DOHH2 (cell line): Measurements from ENCODE around the gene TNFRSF12A.
A peak's percentile ranks its signal among the peaks of the same experiment; 100 is the strongest.
"Not testable (repeated sequence)": the region's sequence is repeated elsewhere in the genome, so short reads cannot be mapped to it uniquely, and the experiment has no call there.

Source experiments
- H3F3A ChIP-seq: fragments of 200-600 bp; sonication (generic), shearing (Covaris generic); 2 replicates; pipeline ENCODE4 v1.6.0; 2016; ENCODE audit warnings: antibody characterized with exemption, mild to moderate bottlenecking; ENCODE audit not compliant: control insufficient read depth, insufficient read depth
- H3K27ac ChIP-seq: fragments of 200-600 bp; sonication (generic); 2 replicates; pipeline ENCODE4 v1.5.1; 2014; ENCODE audit warnings: low read depth, mild to moderate bottlenecking, low read length, moderate library complexity
- H3K27me3 ChIP-seq: fragments of 200-600 bp; sonication (generic); 2 replicates; pipeline ENCODE4 v1.6.1; 2014; ENCODE audit warnings: mild to moderate bottlenecking, low read length, mixed read lengths; ENCODE audit not compliant: control insufficient read depth
- H3K36me3 ChIP-seq: fragments of 200-600 bp; sonication (generic); 2 replicates; pipeline ENCODE4 v1.6.1; 2014; ENCODE audit warnings: mild to moderate bottlenecking, low read length, moderate library complexity, mixed read lengths; ENCODE audit not compliant: control insufficient read depth
- H3K4me1 ChIP-seq: fragments of 200-600 bp; sonication (generic); 2 replicates; pipeline ENCODE4 v1.6.1; 2014; ENCODE audit warnings: mild to moderate bottlenecking, low read length, mixed read lengths; ENCODE audit not compliant: control insufficient read depth
- H3K4me2 ChIP-seq: fragments of 200-600 bp; sonication (generic); 2 replicates; pipeline ENCODE4 v1.6.0; 2014; ENCODE audit warnings: mild to moderate bottlenecking, low read length, moderate library complexity
- H3K4me3 ChIP-seq: fragments of 200-600 bp; sonication (generic); 2 replicates; pipeline ENCODE4 v1.5.1; 2014; ENCODE audit warnings: mild to moderate bottlenecking, low read length, mixed read lengths
- H3K79me2 ChIP-seq: fragments of 200-600 bp; sonication (generic); 2 replicates; pipeline ENCODE4 v1.6.1; 2014; ENCODE audit warnings: mild to moderate bottlenecking, low read length, mixed read lengths; ENCODE audit not compliant: control insufficient read depth
- H3K9me2 ChIP-seq: fragments of 200-600 bp; sonication (generic); replicated peaks from 2 replicates; pipeline ENCODE4 v1.6.1; 2014; ENCODE audit warnings: mild to moderate bottlenecking, low read length, mixed read lengths; ENCODE audit not compliant: control insufficient read depth
- H3K9me3 ChIP-seq: fragments of 200-600 bp; sonication (generic); 2 replicates; pipeline ENCODE4 v1.6.1; 2014; ENCODE audit warnings: antibody characterized with exemption, low read length, mixed read lengths; ENCODE audit not compliant: control insufficient read depth, insufficient read depth
- H4K20me1 ChIP-seq: fragments of 200-600 bp; sonication (generic); 2 replicates; pipeline ENCODE4 v1.6.0; 2014; ENCODE audit warnings: low read depth, mild to moderate bottlenecking, antibody characterized with exemption, low read length, moderate library complexity; ENCODE audit not compliant: control insufficient read depth, insufficient read depth
- EZH2phosphoT487 ChIP-seq: fragments of 200-600 bp; sonication (generic); IDR thresholded peaks from 2 replicates; pipeline ENCODE4 v1.6.1; 2017; ENCODE audit warnings: borderline replicate concordance, mild to moderate bottlenecking, antibody characterized with exemption, low read length, moderate library complexity, mixed read lengths
- TF ChIP-seq, protein P1 (sequence below): fragments of 200-600 bp; sonication (generic); IDR thresholded peaks from one replicate; pipeline ENCODE4 v1.5.1; 2014; ENCODE audit warnings: antibody characterized with exemption, mild to moderate bottlenecking, low read depth, low read length; ENCODE audit not compliant: poor library complexity, severe bottlenecking

Gene TNFRSF12A

GRCh38 chr16:3050487-3050886, 30.3 kb downstream of the TNFRSF12A start:
- Histone ChIP-seq H3F3A (0 out of 2 replicates have a peak, but pooled peaks cover 8% of the 10 kb centered on the region), H3K27ac (peak overlapping the region; percentile 7), H3K79me2 (no peaks in the 10 kb centered on the region), H3K9me2 (no peaks in the 10 kb centered on the region), H3K27me3 (peaks cover 20% of the 10 kb centered on the region), H3K36me3 (no peaks in the 10 kb centered on the region), H3K9me3 (no peaks in the 10 kb centered on the region), H4K20me1 (no peaks in the 10 kb centered on the region), H3K4me1 (peaks cover 43% of the 10 kb centered on the region), H3K4me2 (peak overlapping the region; percentile 59), H3K4me3 (peak overlapping the region; percentile 23)
- TF ChIP-seq, protein P1, sequence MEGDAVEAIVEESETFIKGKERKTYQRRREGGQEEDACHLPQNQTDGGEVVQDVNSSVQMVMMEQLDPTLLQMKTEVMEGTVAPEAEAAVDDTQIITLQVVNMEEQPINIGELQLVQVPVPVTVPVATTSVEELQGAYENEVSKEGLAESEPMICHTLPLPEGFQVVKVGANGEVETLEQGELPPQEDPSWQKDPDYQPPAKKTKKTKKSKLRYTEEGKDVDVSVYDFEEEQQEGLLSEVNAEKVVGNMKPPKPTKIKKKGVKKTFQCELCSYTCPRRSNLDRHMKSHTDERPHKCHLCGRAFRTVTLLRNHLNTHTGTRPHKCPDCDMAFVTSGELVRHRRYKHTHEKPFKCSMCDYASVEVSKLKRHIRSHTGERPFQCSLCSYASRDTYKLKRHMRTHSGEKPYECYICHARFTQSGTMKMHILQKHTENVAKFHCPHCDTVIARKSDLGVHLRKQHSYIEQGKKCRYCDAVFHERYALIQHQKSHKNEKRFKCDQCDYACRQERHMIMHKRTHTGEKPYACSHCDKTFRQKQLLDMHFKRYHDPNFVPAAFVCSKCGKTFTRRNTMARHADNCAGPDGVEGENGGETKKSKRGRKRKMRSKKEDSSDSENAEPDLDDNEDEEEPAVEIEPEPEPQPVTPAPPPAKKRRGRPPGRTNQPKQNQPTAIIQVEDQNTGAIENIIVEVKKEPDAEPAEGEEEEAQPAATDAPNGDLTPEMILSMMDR, result no peak
- TF ChIP-seq EZH2phosphoT487, result no peak

DNA sequence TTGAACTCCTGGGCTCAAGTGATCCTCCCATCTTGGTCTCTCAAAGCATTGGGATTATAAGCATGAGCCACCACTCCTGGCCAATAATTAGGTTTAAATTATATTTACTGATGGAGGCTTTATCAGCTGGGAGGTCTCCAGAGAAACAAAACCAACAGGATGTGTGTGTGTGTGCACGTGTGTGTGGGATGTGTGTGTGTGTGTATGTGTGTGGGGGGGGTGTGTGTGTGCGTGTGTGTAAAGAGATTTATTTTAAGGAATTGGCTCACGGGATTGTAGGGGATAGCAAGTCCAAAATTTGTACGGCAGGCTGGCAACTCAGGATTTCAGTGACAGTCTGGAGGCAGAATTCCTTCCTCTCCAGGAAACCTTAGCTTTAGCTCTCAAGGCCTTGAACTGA, 30.8 kb downstream of the TNFRSF12A start:
- Histone ChIP-seq H3K79me2 (no peaks in the 10 kb centered on the region), H3K36me3 (no peaks in the 10 kb centered on the region), H3F3A (0 out of 2 replicates have a peak, but pooled peaks cover 8% of the 10 kb centered on the region), H3K9me3 (no peaks in the 10 kb centered on the region), H3K4me1 (peaks cover 44% of the 10 kb centered on the region), H3K9me2 (no peaks in the 10 kb centered on the region), H3K27ac (peak overlapping the region; percentile 7), H3K4me2 (peak overlapping the region; percentile 59), H4K20me1 (no peaks in the 10 kb centered on the region), H3K27me3 (peaks cover 16% of the 10 kb centered on the region), H3K4me3 (peak overlapping the region; percentile 23)
- TF ChIP-seq EZH2phosphoT487, result no peak
- TF ChIP-seq, protein P1, result no peak

GRCh38 chr16:3051494-3051893, 31.3 kb downstream of the TNFRSF12A start:
- peaks cover 11% of the 10 kb centered on the region for H3K27me3 ChIP-seq
- H3K4me3 ChIP-seq, result peak overlapping the region; percentile 23
- H3K4me2 ChIP-seq, result peak overlapping the region; percentile 59
- peak overlapping the region; percentile 7; the same call in 1 of the 2 replicates for H3K27ac ChIP-seq
- H3F3A ChIP-seq, result 0 out of 2 replicates have a peak, but pooled peaks cover 8% of the 10 kb centered on the region
- no peaks in the 10 kb centered on the region for H3K9me2 ChIP-seq
- H3K36me3 ChIP-seq, result no peaks in the 10 kb centered on the region
- H4K20me1 ChIP-seq, result no peaks in the 10 kb centered on the region
- H3K4me1 ChIP-seq, result peaks cover 44% of the 10 kb centered on the region
- TF ChIP-seq, protein P1, result no peak
- TF ChIP-seq EZH2phosphoT487, result no peak
- no peaks in the 10 kb centered on the region for H3K79me2 ChIP-seq
- H3K9me3 ChIP-seq, result no peaks in the 10 kb centered on the region

GRCh38 chr16:3052571-3053329, 32.6 kb downstream of the TNFRSF12A start:
- not testable (repeated sequence) for H3K9me2 ChIP-seq, H3K79me2 ChIP-seq, H3K4me2 ChIP-seq, H3K9me3 ChIP-seq, H3K27ac ChIP-seq, H3F3A ChIP-seq, H3K36me3 ChIP-seq, H4K20me1 ChIP-seq, H3K4me3 ChIP-seq, H3K27me3 ChIP-seq
- peaks cover 48% of the 10 kb centered on the region for H3K4me1 ChIP-seq

DNA sequence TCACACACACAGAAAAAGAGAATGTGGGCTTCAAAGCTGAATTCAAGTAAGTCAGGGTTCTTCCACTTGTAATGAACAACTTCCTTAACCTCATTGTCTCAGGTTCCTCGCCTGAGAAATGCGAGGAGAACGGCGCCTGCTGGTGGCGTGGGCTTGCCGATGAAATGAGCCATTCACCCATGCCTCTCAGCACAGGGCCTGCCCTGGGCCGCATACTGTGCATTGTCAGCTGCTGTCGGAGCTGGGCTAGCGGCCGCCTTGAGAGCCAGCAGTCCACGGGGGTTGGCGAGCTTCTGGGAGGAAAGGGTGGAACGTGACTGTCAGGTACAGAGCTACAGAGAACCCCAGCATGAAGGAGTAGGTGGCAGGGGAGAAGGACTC, 33.2 kb downstream of the TNFRSF12A start:
- H3K9me3 ChIP-seq, H3K27me3 ChIP-seq, H3K9me2 ChIP-seq, H3K4me3 ChIP-seq, H3K79me2 ChIP-seq, H4K20me1 ChIP-seq, H3F3A ChIP-seq, H3K36me3 ChIP-seq, H3K27ac ChIP-seq, H3K4me2 ChIP-seq: not testable (repeated sequence)
- H3K4me1 ChIP-seq, result peaks cover 51% of the 10 kb centered on the region
